Sciatic nerve (tissue), 2 donors: ENCODE measurements around the gene STAC2. TPM values are rescaled to one million over a fixed set of nuclear protein-coding genes. Genes with fewer than 3 reads are reported as not detected.

Experiments used
- ATAC-seq: fragments of 200-7000 bp; cut with Tn5 transposase; one replicate; pipeline ENCODE4 v1.9.1; 2020; ENCODE audit warnings: mild to moderate bottlenecking, moderate library complexity
- DNase-seq: peaks from one replicate; pipeline ENCODE4 v3.0.0-alpha.2; 2020; ENCODE audit warnings: low spot score
- intact Hi-C: fragments of 100-400 bp; cut with DNase I; formaldehyde crosslinking; loops from one replicate; pipeline ENCODE4 v1.14.2; 2022
- total RNA-seq: library from RNA; stranded (reverse); fragmentation: NEBNext Ultra II Directional; extraction: Animal tissue kit (Norgen Biotek cat#: 25700); gene quantifications from one replicate; pipeline ENCODE4 v1.2.1, GENCODE V29; 2021
- donor health status: DM: no; HTN: no; CAD: no.
- donor health status: DM: no; HTN: no; CAD: no.

Gene STAC2
- total RNA-seq, 1 donor from 2014 or later, result 0.49 TPM

- intact Hi-C loops, result no loop called here
- ATAC-seq (no peak), DNase-seq (no peak)
Measured at GRCh38 chr17:39213852-39214251, 11.9 kb downstream of the STAC2 start.

- DNase-seq (no peak), ATAC-seq (no peak)
- intact Hi-C loops, result no loop called here
Measured at GRCh38 chr17:39212841-39213480, 12.8 kb downstream of the STAC2 start.

DNA sequence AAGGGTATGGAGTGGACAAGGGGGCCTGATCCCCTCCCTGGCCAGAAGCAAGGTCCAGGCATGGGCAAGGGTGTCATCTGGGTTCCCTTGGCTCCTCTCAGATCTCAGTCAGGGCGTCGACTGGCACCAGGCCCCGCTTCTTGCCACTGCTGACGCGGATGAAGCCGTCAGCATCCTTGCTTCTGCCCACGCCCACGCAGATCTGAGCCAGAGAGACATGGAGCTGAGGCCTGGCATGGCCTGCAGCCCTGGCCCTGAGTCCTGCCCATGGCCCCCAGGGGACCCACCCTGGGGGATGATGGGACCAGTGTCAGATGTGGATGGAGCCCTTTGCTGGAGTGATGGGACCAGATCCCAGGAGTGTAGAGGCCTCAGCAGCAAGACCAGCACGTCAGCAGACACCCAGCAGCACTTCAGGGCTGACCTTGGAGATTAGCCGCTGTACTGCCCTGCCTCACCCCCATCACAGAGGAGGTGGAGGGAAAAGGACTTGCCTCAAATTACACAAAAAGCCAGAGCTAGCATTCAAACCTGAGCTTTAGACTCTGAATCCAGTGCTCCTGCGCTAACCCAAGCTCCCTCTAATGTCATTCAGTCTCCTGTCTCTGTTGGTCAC is 13.4 kb downstream of the STAC2 start:
- ATAC-seq, result no peak
- intact Hi-C loops, result no loop called here
- no peak for DNase-seq

DNA sequence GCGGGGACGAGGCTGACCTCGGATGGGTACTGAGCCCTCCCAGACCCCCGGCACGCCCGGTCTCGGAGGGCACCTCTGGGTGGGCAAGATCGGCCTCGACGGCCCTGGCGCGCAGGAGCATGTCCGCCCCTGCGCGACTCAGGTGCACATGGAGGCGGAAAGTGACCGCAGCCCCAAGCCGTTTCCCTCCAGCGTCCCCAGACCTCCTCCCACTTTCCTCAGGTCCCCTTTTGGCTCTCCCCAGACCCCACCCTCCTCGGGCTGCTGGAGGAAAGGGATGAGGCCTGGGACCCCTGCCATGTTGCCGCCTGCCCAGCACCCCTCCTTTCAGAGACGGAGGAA is 15.7 kb downstream of the STAC2 start:
- ATAC-seq, result no peak
- intact Hi-C loops, result no loop called here

DNA sequence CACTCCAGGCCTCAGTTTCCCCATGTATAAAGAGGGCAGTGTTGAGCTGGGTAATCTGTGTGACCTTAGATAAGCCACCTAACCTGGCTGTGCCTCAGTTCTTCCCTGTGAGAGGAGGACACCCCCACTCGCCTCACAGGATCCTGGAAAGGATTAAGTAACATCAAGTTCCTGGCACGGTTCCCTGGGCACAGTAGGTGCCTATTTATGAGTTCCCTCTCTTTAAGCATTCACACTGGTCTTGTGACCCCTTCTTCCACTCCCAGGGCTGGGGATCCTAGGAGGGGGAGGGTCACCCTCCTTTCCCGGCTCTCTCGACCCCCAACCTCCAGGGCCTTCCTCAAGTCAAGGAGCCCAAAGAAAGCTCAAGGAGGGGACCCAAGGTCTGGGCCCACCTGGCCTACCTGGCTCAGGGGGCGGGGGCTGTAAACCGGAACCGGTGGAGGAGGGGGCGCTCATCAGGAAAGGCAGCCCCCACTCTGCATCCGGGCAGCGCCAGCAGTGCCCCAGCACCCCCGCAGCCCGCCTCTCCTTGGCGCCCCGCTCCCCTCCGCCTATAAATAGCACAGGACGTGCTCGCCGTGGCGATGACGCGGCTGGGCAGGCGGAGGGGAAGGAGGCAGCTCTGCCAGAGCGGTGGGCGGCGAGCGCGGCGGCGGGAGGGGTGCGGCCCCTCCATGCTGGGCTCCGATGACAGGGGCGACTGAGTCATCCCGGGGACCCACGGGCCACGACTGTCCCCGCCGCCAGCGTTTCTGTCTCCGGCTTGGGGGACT is 16.2 kb downstream of the STAC2 start:
- DNase-seq (peak; percentile 74), ATAC-seq (peak; percentile 74)
- intact Hi-C loops, result no loop called here

More for the DNA sequence above, 15.7 kb downstream of the STAC2 start:
- DNase-seq, result no peak

DNA sequence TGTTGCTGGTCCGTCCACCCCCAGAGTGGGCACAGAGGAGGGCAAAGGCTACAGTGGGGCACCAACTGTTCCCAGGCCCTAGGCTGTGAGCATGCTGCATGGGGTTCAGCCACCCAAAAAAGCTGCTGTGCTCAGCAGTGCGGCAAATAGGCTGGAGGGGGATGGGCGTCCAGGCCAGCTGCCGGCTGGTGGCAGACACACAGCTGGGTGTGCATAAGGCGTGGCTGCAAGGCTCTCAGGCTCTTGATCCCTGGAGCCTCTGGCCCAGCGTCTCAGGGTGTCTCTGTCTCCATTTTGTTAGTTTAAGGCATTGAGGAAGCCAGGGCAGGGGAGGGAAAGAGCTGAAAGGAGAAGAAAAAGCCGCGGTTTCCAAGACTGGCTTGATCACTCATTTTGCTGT is 16.9 kb downstream of the STAC2 start:
- ATAC-seq (peak; percentile 27), DNase-seq (no peak)
- intact Hi-C loops, result no loop called here

DNA sequence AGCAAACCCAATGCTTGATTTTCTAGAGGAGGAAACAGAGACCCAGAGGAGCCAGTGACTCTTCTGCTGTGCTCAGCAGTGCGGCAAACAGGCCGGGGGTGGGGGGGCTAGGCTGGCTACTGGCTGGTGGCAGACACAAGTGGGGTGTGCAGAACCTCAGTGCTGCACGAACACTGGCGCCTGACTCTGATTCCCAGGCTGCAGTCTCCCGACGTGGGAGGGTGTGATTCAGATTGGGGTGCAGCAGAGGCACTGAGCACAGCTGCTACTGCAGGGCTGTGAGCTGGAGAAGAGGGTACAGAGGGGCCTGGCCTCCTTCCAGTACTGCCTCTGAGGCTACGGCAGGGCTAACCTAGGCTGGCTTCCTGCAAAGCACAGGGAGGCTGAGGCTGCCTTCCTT is 17.6 kb downstream of the STAC2 start:
- intact Hi-C loops, result no loop called here
- ATAC-seq, result no peak
- no peak for DNase-seq

DNA sequence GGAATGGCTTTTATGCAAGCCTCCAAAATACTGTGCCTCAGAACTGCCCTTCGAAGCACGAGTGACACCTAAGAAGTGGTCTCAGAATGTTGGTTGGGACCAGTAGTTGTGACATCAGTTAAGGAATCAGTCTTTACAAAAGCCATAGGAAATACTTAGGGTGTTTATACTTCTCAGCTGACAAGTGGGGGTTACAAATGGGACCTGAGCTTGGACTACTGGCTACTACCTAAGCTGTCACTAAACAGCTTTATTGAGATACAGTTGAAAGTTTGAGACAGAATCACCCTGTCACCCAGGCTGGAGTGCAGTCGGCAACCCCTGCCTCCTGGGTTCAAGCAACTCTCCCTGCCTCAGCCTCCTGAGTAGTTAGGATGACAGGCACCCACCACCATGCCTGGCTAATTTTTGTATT is 20.6 kb downstream of the STAC2 start:
- intact Hi-C loops, result no loop called here
- DNase-seq (no peak), ATAC-seq (no peak)

DNA sequence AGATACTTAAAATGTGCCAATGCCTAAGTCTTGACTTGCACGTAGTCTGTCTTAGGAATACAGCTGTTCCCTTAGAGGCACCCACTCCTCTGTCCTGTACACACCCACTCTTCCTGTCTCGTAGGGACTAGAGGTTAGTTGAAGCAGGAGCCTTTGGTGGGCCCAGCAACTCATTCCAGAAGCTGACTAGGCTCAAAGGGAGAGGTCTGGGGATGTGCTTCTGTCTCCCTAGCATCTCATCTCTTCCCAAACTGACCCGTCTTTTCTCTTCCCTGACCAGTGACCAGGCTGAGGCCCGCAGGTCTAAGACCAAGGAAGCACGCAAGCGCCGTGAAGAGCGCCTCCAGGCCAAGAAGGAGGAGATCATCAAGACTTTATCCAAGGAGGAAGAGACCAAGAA is 21.5 kb downstream of the STAC2 start:
- intact Hi-C loops, result no loop called here
- no peak for DNase-seq
- no peak for ATAC-seq

DNA sequence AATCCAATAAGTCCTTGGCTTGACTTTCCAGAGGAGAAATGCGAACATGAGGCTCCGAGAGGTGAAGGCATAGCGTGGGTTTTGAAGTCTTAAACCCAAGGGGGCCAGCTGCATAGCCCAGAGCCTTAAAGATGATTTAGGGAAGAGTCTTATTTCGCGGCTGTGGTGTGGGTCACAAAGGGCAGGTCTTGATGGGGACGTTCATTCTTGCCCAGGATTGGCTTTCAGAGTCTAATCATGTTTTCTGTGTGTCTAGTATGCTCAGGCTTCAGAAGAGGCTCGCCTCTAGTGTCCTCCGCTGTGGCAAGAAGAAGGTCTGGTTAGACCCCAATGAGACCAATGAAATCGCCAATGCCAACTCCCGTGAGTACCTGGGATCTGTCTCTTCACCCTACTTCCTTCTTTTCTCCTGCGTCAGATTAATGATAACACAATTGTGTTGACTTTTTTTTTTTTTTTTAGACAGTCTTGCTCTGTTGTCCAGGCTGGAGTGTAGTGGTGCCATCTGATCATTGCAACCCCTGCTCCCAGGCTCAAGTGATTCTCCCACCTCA is 24.7 kb downstream of the STAC2 start:
- intact Hi-C loops, result no loop called here
- no peak for ATAC-seq

GRCh38 chr17:39200070-39200879 is 25.5 kb downstream of the STAC2 start, which contains the start of gene RPL19:
Gene RPL19, plus strand, starts transcription at chr17:39200283. Its CDS starts 62 bp downstream, at chr17:39200345.
- ATAC-seq, result peak; percentile 83
- intact Hi-C loops, result no loop called here
- DNase-seq, result peak; percentile 89

More for the DNA sequence above, 24.7 kb downstream of the STAC2 start:
- DNase-seq, result no peak

DNA sequence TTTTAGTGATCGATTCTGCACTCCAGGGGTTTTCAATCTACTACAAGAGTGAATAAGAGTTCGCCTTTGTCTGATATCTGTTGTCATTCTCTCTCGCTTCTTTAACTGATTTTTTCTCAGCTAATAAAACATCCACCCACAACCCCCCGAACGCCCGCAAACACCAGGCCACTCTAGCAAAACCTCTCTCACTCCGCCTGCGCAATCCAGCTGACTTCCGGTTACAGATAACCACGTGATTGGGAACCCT is 26.0 kb downstream of the STAC2 start:
- intact Hi-C loops, result no loop called here
- peak; percentile 92 for ATAC-seq
- DNase-seq, result peak; percentile 93

GRCh38 chr17:39198186-39198566 is 27.6 kb downstream of the STAC2 start:
- ATAC-seq (no peak), DNase-seq (no peak)
- intact Hi-C loops, result no loop called here

DNA sequence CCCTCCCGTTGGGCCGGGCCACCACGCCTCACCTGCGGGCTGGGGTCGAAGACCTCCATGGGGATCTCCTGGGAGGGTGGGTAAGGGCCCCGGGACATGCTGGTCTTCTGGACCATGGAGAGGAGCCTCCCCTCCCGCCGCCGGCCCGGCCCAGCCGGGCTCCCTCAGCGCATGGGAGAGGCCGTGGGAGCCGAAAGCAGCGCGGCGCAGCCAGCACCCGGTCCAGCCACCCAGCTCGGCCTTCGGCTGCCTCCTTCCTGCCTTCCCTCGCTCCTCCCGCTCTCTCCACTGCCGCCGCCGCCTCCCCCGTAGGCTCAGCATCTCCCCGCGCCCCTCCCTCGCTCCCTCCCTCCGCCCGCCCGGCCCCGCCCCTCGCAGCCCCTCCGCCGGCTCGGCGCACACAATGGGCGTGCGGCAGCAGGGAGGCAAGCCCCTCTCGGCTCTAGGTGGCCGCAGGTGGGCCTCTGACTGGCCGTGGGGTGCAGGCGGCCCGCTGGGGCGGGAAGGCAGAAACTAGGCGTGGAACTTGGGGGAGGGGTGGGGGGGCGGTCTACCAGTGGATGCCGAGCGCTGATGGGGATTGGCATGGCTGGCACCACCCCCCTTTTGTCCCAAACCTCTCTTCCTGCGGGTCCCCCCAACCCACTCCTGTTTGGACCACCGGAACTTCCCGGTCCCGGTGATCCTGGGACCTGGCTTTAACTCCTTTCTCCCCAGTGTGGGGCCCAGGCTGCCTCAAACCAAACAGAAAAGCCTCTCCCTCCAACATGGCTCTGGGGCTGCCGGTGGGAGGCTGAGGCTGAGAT is 28.2 kb downstream of the STAC2 start, which contains the start of gene CACNB1:
TSS of gene CACNB1 (minus strand) at position 290 of the 806 bp plus-strand sequence. CDS start at position 116, 174 bp downstream.
- peak; percentile 88 for DNase-seq
- intact Hi-C loops, result no loop called here
- ATAC-seq, result peak; percentile 67

GRCh38 chr17:39196808-39197291 is 28.9 kb downstream of the STAC2 start:
- DNase-seq, result no peak
- intact Hi-C loops, result no loop called here
- ATAC-seq, result no peak

DNA sequence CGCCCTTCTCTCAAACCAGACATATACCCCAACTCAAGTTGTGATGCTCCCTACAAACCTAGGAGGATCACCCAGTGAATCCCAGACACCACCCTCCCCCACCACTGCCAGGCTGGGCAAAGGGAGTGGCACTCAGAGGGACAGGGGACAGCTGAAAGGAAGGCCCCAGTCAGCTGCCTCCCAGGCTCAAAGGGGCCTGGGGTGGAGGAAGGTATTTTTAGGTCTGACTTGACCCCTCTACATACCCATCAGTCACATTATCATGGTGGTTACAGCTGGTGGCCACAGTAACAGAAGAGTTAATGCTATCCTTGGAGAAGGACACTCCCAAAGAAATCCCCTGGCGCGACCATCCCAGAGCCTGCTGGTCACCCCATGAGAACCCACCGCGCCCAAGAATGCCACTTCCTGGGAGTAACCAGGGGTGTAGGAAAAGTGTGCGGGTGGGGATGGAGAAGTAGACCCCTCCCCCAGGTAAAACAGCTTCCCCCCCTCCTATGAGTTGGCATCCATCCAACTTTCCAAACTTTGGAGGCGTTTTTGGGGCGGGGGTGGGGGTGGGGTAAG is 29.4 kb downstream of the STAC2 start:
- DNase-seq (no peak), ATAC-seq (no peak)
- intact Hi-C loops, result no loop called here

- no peak for ATAC-seq
- no peak for DNase-seq
- intact Hi-C loops, result no loop called here
Measured at GRCh38 chr17:39195568-39196160, 30.1 kb downstream of the STAC2 start.
